Right lobe of liver (tissue), 6 donors: Measurements from ENCODE around the gene ZC3H6. TPM values are rescaled to one million over a fixed set of nuclear protein-coding genes. Genes with fewer than 3 reads are reported as not detected.
"Not testable (repeated sequence)": the region's sequence is repeated elsewhere in the genome, so short reads cannot be mapped to it uniquely, and the experiment has no call there.

Experiments used
- ATAC-seq, 4 donors: fragments of 200-7000 bp; cut with Tn5 transposase; one replicate each; pipeline ENCODE4 v1.9.1; 2020; ENCODE audit warnings: mild to moderate bottlenecking in 4 of 4, moderate library complexity in 4 of 4
- DNase-seq, 3 donors: peaks; one replicate each; pipeline ENCODE4 v3.0.0-alpha.2; 2020
- H3K27ac ChIP-seq, 3 donors: fragments of 200-600 bp; one replicate each; pipeline ENCODE4 v1.8.0; 2022
- H3K27me3 ChIP-seq, 2 donors: fragments of 200-600 bp; one replicate each; pipeline ENCODE4 v1.8.0; 2022
- H3K36me3 ChIP-seq, 4 donors: fragments of 200-600 bp; sonication (generic) in 1 of 4; one replicate each; pipeline versions ENCODE4 v1.5.1 to v1.8.0; 2017 to 2022; ENCODE audit warnings: control low read depth in 1 of 4
- H3K4me1 ChIP-seq, 4 donors: fragments of 200-600 bp; sonication (generic) in 1 of 4; one replicate each; pipeline versions ENCODE4 v1.5.1 to v1.8.0; 2017 to 2022; ENCODE audit warnings: control low read depth in 1 of 4
- H3K4me3 ChIP-seq, 3 donors: fragments of 200-600 bp; one replicate each; pipeline ENCODE4 v1.8.0; 2022
- H3K9me3 ChIP-seq, 4 donors: fragments of 200-600 bp; sonication (generic) in 1 of 4; one replicate each; pipeline versions ENCODE4 v1.5.1 to v1.8.0; 2017 to 2022; ENCODE audit warnings: control low read depth in 1 of 4
- CTCF ChIP-seq, 4 donors: fragments of 200-600 bp in 3 of 4; fragments of 450-650 bp in 1 of 4; IDR thresholded peaks; one replicate each; pipeline versions ENCODE4 v1.5.1 to v1.8.0; 2016 to 2022; ENCODE audit warnings: antibody characterized with exemption in 4 of 4, mild to moderate bottlenecking in 2 of 4
- POLR2A ChIP-seq: fragments of 450-650 bp; IDR thresholded peaks from one replicate; pipeline ENCODE4 v1.6.1; 2017; ENCODE audit warnings: antibody characterized with exemption, mild to moderate bottlenecking
- WGBS: methylation state at CpG from one replicate; pipeline ENCODE4 v1.1.6; 2018; ENCODE audit warnings: low coverage, low lambda C conversion rate; ENCODE audit not compliant: insufficient coverage; ENCODE audit errors: missing lambda C conversion rate; 5-methylcytosine and 5-hydroxymethylcytosine counted together
- intact Hi-C, 2 donors: fragments of 100-400 bp; cut with DNase I; formaldehyde crosslinking; loops; one replicate each; pipeline versions ENCODE4 v1.11.2 to v1.14.1; 2022
- small RNA-seq, 2 experiments: library from RNA; depleted of rRNA; stranded (forward); fragments of <200 nt; gene quantifications; one replicate each; pipeline ENCODE3, GENCODE V24; 2016
- total RNA-seq, 6 experiments: library from RNA; depleted of rRNA in 2 of 6; stranded (reverse); fragments of >200 nt in 2 of 6; fragmentation: NEBNext Ultra II Directional in 3 of 6; extraction: Animal tissue kit (Norgen Biotek cat#: 25700) in 3 of 6; gene quantifications; one replicate each; pipeline versions ENCODE4 v1.1.0 to v1.2.4, GENCODE V29; 2016 to 2023
- donor health status: DM: no; HTN: yes; CAD: no.
- donor health status: DM: no; HTN: no; CAD: no.
- donor health status: DM: no; HTN: no; CAD: no.
- donor health status: DM: no; HTN: yes; CAD: no.
- donor health status: DM: no; HTN: yes; CAD: no.

Gene ZC3H6
- total RNA-seq, 6 experiments from 2014 or later = 1.2 to 4.3 (median 2.5) TPM

DNA sequence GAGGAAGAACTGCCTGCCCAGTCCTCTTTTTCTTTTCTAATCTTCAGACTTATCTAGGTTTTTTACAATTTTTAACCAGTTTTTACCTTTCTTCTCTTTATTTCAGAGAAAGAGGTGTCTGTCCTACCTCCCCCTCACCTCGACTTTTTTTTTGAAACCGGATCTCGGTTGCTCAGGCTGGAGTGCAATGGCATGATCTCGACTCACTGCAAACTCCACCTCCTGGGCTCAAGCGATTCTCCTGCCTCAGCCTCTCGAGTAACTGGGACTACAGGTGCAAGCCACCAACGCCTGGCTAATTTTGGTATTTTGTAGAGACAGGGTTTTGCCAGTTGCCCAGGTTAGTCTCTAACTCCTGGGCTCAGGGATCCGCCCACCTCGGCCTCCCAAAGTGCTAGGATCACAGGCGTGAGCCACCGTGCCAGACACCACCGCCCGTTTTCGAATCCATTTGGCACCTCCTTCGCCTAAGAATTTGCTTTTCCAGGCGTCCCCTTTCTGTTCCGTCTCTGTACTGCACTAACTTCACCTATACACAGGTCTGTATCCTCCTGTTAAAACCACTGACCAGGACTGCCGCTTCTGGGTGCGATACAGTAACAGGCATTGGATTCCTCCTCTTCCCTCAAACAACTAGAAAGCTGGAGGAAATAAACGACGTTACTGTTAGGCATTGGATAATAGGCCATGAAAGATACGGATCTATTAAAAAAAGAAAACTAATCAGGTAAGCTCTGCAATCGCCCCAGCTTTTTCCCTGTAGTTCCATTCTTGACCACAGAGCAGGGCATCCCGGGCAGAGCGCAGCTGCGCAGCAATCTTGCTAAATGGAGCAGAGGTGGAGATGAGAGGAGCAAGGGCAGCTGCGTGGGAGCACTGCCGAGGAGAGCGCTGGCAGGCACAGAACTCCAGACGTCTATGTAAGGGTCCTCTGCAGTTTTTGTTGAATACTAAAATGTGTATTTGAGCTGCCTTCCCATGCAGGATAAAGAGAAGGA is 69.9 kb downstream of the ZC3H6 start:
- intact Hi-C loops = no loop called here
- ATAC-seq (no peak), DNase-seq (no peak)
- H3K9me3 ChIP-seq = no peaks in the 10 kb centered on the region
- 87% methylated on average over 19 of the region's 30 CpGs for WGBS
- H3K27me3 ChIP-seq = no peaks in the 10 kb centered on the region
- no peak for TF ChIP-seq POLR2A
- no peak for TF ChIP-seq CTCF (IDR thresholded peaks at IDR 0.05)
- no peak overlapping the region for H3K4me3 ChIP-seq
- no peaks in the 10 kb centered on the region for H3K4me1 ChIP-seq
- H3K27ac ChIP-seq = no peak overlapping the region
- no peaks in the 10 kb centered on the region for H3K36me3 ChIP-seq

DNA sequence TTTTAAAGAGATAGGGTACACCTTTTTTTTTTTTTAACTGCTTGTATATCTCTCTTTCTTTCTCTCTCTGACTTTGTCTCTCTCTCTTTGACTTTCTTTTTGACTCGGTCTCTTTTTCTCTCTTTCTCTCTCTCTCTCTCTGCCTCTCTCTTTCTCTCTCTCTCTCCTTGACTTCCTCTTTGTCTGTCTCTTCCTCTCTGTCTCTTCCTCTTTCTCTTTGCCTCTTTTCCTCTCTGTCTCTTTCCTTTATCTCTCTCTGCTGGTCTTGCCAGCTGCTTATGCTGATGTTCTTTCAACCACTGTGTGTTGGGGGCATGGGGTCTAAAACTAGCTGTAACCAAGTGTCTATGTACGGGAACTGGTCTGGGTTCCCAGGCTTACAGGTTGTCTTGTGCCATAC is 76.9 kb downstream of the ZC3H6 start:
- H3K27ac ChIP-seq, DNase-seq, H3K4me3 ChIP-seq, intact Hi-C loops, H3K9me3 ChIP-seq, ATAC-seq, H3K36me3 ChIP-seq, H3K4me1 ChIP-seq, H3K27me3 ChIP-seq: not testable (repeated sequence)
- WGBS = 67% methylated on average over 1 of the region's 2 CpGs

- H3K27ac ChIP-seq, intact Hi-C loops, H3K4me1 ChIP-seq, H3K36me3 ChIP-seq, H3K4me3 ChIP-seq, DNase-seq, H3K9me3 ChIP-seq, H3K27me3 ChIP-seq, ATAC-seq: not testable (repeated sequence)
- 83% methylated on average over 6 of the region's 25 CpGs for WGBS
Observed at GRCh38 chr2:112352809-112353603, 77.6 kb downstream of the ZC3H6 start.

DNA sequence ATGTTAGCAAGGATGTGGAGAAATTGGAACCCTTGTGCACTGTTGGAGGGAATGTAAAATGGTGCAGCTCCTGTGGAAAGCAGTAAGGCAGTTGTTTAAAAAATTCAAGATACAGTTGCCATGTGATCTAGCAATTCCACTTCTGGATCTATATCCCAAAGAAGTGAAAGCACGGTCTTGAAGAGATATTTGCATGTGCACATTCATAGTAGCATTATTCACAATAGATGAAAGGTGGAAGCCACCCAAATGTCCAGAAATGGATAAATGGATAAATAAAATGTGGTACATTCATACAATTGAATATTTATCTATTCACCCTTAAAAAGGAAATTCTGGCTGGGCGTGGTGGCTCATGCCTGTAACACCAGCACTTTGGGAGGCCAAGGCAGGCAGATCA is 78.9 kb downstream of the ZC3H6 start:
- intact Hi-C loops, ATAC-seq, H3K9me3 ChIP-seq, H3K4me1 ChIP-seq, H3K27me3 ChIP-seq, H3K36me3 ChIP-seq, DNase-seq, H3K4me3 ChIP-seq, H3K27ac ChIP-seq: not testable (repeated sequence)
- 100% methylated on average over 2 of the region's 2 CpGs for WGBS

GRCh38 chr2:112360055-112360454 is 84.7 kb downstream of the ZC3H6 start:
- DNase-seq, H3K27me3 ChIP-seq, intact Hi-C loops, ATAC-seq, H3K27ac ChIP-seq, H3K36me3 ChIP-seq, H3K9me3 ChIP-seq, H3K4me1 ChIP-seq, H3K4me3 ChIP-seq: not testable (repeated sequence)
- 89% methylated on average over 6 of the region's 7 CpGs for WGBS

Small RNA genes lying within 50 kb of the gene (small RNA-seq; reads per million reads assigned to genes)
- gene AC115115.1 = 0 reads per million in 2 experiments

Other genes starting within 250 kb of the ZC3H6 start
- 10 to 100 TPM in 3 of 6 experiments, 1 to 10 TPM in 3; 5.4 to 18.0 (median 8.8) TPM for gene TMEM87B, start 220.3 kb upstream of the ZC3H6 start, total RNA-seq
- gene FBLN7, start 137.2 kb upstream of the ZC3H6 start, total RNA-seq = 1 to 10 TPM; 1.2 to 5.4 (median 2.9) TPM
- gene ZC3H8, start 20.6 kb upstream of the ZC3H6 start, total RNA-seq = 10 to 100 TPM in 2 of 6 experiments, 1 to 10 TPM in 4; 3.4 to 34.4 (median 4.5) TPM
- 1 to 10 TPM; 5.1 to 9.3 (median 7.0) TPM for gene RGPD8, start 158.0 kb downstream of the ZC3H6 start, total RNA-seq
- 10 to 100 TPM in 5 of 6 experiments, 1 to 10 TPM in 1; 8.1 to 29.6 (median 15.6) TPM for gene TTL, start 206.6 kb downstream of the ZC3H6 start, total RNA-seq